A549 (cell line): ENCODE results near the gene DRAXIN. TPM values are rescaled to one million over a fixed set of nuclear protein-coding genes. Genes with fewer than 3 reads are reported as not detected.

ENCODE experiments used
- ATAC-seq, 2 experiments: fragments of 200-7000 bp in 1 of 2; fragments of >200 bp in 1 of 2; cut with Nextera tagmentation in 1 of 2; cut with Tn5 transposase in 1 of 2; 3 replicates each; pipeline versions ENCODE4 v1.8.0 to v1.9.1; 2018 to 2020; ENCODE audit warnings: mild to moderate bottlenecking in 1 of 2, moderate library complexity in 1 of 2
- CTCF ChIA-PET: fragments of 300-600 bp; sonication (Branson Sonifier 250); formaldehyde crosslinking; extraction: SDS; loops from one replicate; lab custom pipeline; 2021; ENCODE audit warnings: antibody characterized with exemption, inconsistent platforms; lab: Yijun Ruan, JAX
- POLR2A ChIA-PET: fragments of 350-600 bp; formaldehyde crosslinking; extraction: SDS; loops from one replicate; lab custom pipeline; 2021; ENCODE audit warnings: antibody characterized with exemption, inconsistent platforms; lab: Yijun Ruan, JAX
- DNase-seq, 2 experiments: peaks; one replicate each; pipeline versions ENCODE4 v3.0.0 to v3.0.0-alpha.2; 2011 to 2016; ENCODE audit warnings: low read depth in 1 of 2, low spot score in 1 of 2
- FAIRE-seq: peaks from 2 replicates; lab custom pipeline; 2011; peaks lifted over from hg19 to GRCh38; lab: Jason Lieb, UNC
- H3K27ac ChIP-seq, 2 experiments: fragments of >200 bp; sonication (Bioruptor Twin); formaldehyde crosslinking; 3 replicates each; pipeline ENCODE4 v1.5.1; 2016 to 2017
- H3K4me1 ChIP-seq: fragments of >200 bp; sonication (Bioruptor Twin); formaldehyde crosslinking; 3 replicates; pipeline ENCODE4 v1.6.1; 2016
- H3K4me2 ChIP-seq: fragments of >200 bp; sonication (Bioruptor Twin); formaldehyde crosslinking; 3 replicates; pipeline ENCODE4 v1.6.1; 2016
- H3K4me3 ChIP-seq: fragments of >200 bp; sonication (Bioruptor Twin); formaldehyde crosslinking; 3 replicates; pipeline ENCODE4 v1.5.1; 2016
- H3K9me3 ChIP-seq: fragments of >200 bp; sonication (Bioruptor Twin); formaldehyde crosslinking; 3 replicates; pipeline ENCODE4 v1.6.1; 2016
- BCL3 ChIP-seq: fragments of >200 bp; sonication (Bioruptor Twin); formaldehyde crosslinking; IDR thresholded peaks from 3 replicates; pipeline ENCODE4 v1.6.1; 2016
- BHLHE40 ChIP-seq: IDR thresholded peaks from 2 replicates; pipeline ENCODE4 v1.6.1; 2012; ENCODE audit warnings: low read depth, low read length, inconsistent platforms
- CBX2 ChIP-seq: fragments of 200-600 bp; sonication (generic); IDR thresholded peaks from 2 replicates; pipeline ENCODE4 v1.6.1; 2016; ENCODE audit warnings: low read depth, mild to moderate bottlenecking, borderline replicate concordance
- CTCF ChIP-seq: fragments of >200 bp; sonication (Bioruptor Twin); formaldehyde crosslinking; IDR thresholded peaks from 3 replicates; pipeline ENCODE4 v1.5.1; 2016
- EHMT2 ChIP-seq: fragments of 200-600 bp; sonication (generic); IDR thresholded peaks from 2 replicates; pipeline ENCODE4 v1.6.1; 2016; ENCODE audit warnings: antibody characterized with exemption, low read depth, mild to moderate bottlenecking, moderate library complexity
- ESRRA ChIP-seq: fragments of 150-350 bp; IDR thresholded peaks from 2 replicates; pipeline ENCODE4 v1.6.1; 2014; ENCODE audit warnings: mild to moderate bottlenecking, low read length, borderline replicate concordance
- FOSB ChIP-seq: fragments of 250-450 bp; sonication (Bioruptor Pico); IDR thresholded peaks from 2 replicates; pipeline ENCODE4 v1.5.0; 2020; ENCODE audit warnings: mild to moderate bottlenecking, moderate library complexity
- FOSL2 ChIP-seq, 2 experiments: fragments of 450-650 bp in 1 of 2; fragments of >200 bp in 1 of 2; sonication (Bioruptor Twin) in 1 of 2; formaldehyde crosslinking; IDR thresholded peaks; 2 replicates each; pipeline versions ENCODE4 v1.5.0 to v1.6.1; 2016 to 2020; ENCODE audit warnings: mild to moderate bottlenecking in 1 of 2, moderate library complexity in 1 of 2
- GATA3 ChIP-seq: IDR thresholded peaks from 2 replicates; pipeline ENCODE4 v1.6.1; 2012; ENCODE audit warnings: borderline replicate concordance
- HES2 ChIP-seq: fragments of >200 bp; sonication (Bioruptor Twin); formaldehyde crosslinking; IDR thresholded peaks from 2 replicates; pipeline ENCODE4 v1.6.1; 2016
- HEYL ChIP-seq: fragments of 250-450 bp; sonication (Bioruptor Pico); IDR thresholded peaks from 2 replicates; pipeline ENCODE4 v1.8.0; 2021; ENCODE audit warnings: mild to moderate bottlenecking, moderate library complexity
- HOXB13 ChIP-seq: fragments of 250-450 bp; sonication (Bioruptor Pico); IDR thresholded peaks from 2 replicates; pipeline ENCODE4 v1.5.0; 2020; ENCODE audit warnings: low read depth, mild to moderate bottlenecking, moderate library complexity
- HOXB5 ChIP-seq: fragments of 250-450 bp; sonication (Bioruptor Pico); IDR thresholded peaks from 2 replicates; pipeline ENCODE4 v1.5.0; 2020; ENCODE audit warnings: mild to moderate bottlenecking, moderate library complexity
- JUN ChIP-seq, 2 experiments: fragments of >200 bp; sonication (Bioruptor Twin); formaldehyde crosslinking; IDR thresholded peaks; 2 replicates in 1 of 2; 3 replicates in 1 of 2; pipeline ENCODE4 v1.6.1; 2016 to 2017
- MAZ ChIP-seq: fragments of 150-350 bp; IDR thresholded peaks from 2 replicates; pipeline ENCODE4 v1.6.1; 2014; ENCODE audit warnings: antibody characterized with exemption, low read depth, low read length, borderline replicate concordance
- MYC ChIP-seq: IDR thresholded peaks from 2 replicates; pipeline ENCODE4 v1.6.1; 2012; ENCODE audit warnings: mild to moderate bottlenecking, inconsistent platforms, low read length, improper control_type of control experiment, borderline replicate concordance
- NR3C1 ChIP-seq: fragments of >200 bp; sonication (Bioruptor Twin); formaldehyde crosslinking; IDR thresholded peaks from 3 replicates; pipeline ENCODE4 v1.6.1; 2017
- PHF8 ChIP-seq: fragments of 200-600 bp; sonication (generic); IDR thresholded peaks from 2 replicates; pipeline ENCODE4 v1.6.1; 2016; ENCODE audit warnings: low read depth, mild to moderate bottlenecking, antibody characterized with exemption, moderate library complexity, borderline replicate concordance
- RAD21 ChIP-seq, 2 experiments: fragments of >200 bp in 1 of 2; sonication (Bioruptor Twin) in 1 of 2; formaldehyde crosslinking in 1 of 2; IDR thresholded peaks in 1 of 2; conservative IDR thresholded peaks in 1 of 2; 2 replicates in 1 of 2; 3 replicates in 1 of 2; pipeline ENCODE4 v1.6.1; 2012 to 2018; ENCODE audit warnings: inconsistent platforms in 1 of 2
- RARB ChIP-seq: fragments of 250-450 bp; sonication (Bioruptor Pico); IDR thresholded peaks from 2 replicates; pipeline ENCODE4 v1.8.0; 2021; ENCODE audit warnings: mild to moderate bottlenecking, moderate library complexity
- RCOR1 ChIP-seq: fragments of 150-350 bp; IDR thresholded peaks from 2 replicates; pipeline ENCODE4 v1.6.1; 2014; ENCODE audit warnings: antibody characterized with exemption, low read length, low read depth
- RFX5 ChIP-seq: fragments of 450-650 bp; IDR thresholded peaks from 2 replicates; pipeline ENCODE4 v1.7.1; 2014; ENCODE audit warnings: antibody characterized with exemption, mild to moderate bottlenecking, moderate library complexity
- SMC3 ChIP-seq: fragments of >200 bp; sonication (Bioruptor Twin); formaldehyde crosslinking; IDR thresholded peaks from 3 replicates; pipeline ENCODE4 v1.6.1; 2018; ENCODE audit warnings: inconsistent platforms
- TFCP2L1 ChIP-seq: fragments of 250-450 bp; sonication (Bioruptor Pico); IDR thresholded peaks from 2 replicates; pipeline ENCODE4 v1.5.0; 2021; ENCODE audit warnings: mild to moderate bottlenecking
- TP53 ChIP-seq: fragments of 250-450 bp; sonication (Bioruptor Pico); IDR thresholded peaks from 2 replicates; pipeline ENCODE4 v1.5.0; 2021; ENCODE audit warnings: mild to moderate bottlenecking, moderate library complexity
- WGBS: methylation state at CpG from one replicate; pipeline ENCODE4 v1.1.6; 2017; ENCODE audit errors: missing lambda C conversion rate; 5-methylcytosine and 5-hydroxymethylcytosine counted together
- polyA plus RNA-seq, 4 experiments: library from polyadenylated mRNA; depleted of rRNA in 3 of 4; stranded (reverse); fragments of >200 nt; fragmentation: RNase III in 1 of 4; extraction: RNeasy Plus Mini Kit Qiagen cat#74134 plus additional on column Dnase treatment in 1 of 4; gene quantifications; 2 replicates in 3 of 4; 3 replicates in 1 of 4; pipeline ENCODE4 v1.2.3, GENCODE V29; 2011 to 2017
- TF ChIP-seq, protein P1 (sequence below): fragments of 150-350 bp; IDR thresholded peaks from 2 replicates; pipeline ENCODE4 v1.6.1; 2014; ENCODE audit warnings: low read depth, mild to moderate bottlenecking, low read length

Gene DRAXIN
- polyA plus RNA-seq, 2 of the 4 experiments (the other 2 are of a cell fraction): 0.03 TPM; not detected in 1

DNA sequence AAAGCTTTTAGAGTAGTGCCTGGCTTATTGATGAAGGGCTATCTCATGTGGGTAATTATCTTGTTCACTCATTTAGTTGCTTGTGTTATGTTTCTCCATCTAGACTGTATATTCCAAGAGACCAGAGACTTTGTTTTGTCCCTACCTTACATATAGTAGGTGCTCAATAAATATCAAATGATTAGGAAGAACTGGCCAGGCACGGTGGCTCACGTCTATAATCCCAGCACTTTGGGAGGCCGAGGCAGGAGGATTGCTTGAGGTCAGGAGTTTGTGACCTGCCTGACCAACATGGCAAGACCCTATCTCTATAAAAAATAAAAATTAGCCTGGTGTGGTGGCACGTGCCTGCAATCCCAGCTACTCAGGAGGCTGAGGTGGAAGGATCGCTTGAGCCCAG, 46.2 kb upstream of the DRAXIN start:
- POLR2A ChIA-PET: no interaction called here
- CTCF ChIA-PET: interaction anchor here (0.6 to 11.1 kb wide), 30 partner anchors 8 to 613 kb away, joined by 3 to 124 read pairs (median 4); partner anchors contain the start of genes DISP3, FBXO2, FBXO6 and MTOR
- FAIRE-seq: no peak

GRCh38 chr1:11645670-11646265, 45.7 kb upstream of the DRAXIN start:
- peak; percentile 58 to 74 for DNase-seq
- no peak for FAIRE-seq

More for the DNA sequence above, 46.2 kb upstream of the DRAXIN start:
- ATAC-seq (no peak), DNase-seq (no peak)
- Histone ChIP-seq H3K4me3 (no peak overlapping the region), H3K9me3 (no peaks in the 10 kb centered on the region), H3K4me2 (no peak overlapping the region), H3K4me1 (peaks cover 5% of the 10 kb centered on the region), H3K27ac (no peak overlapping the region)
- TF ChIP-seq RARB (CRISPR knock-in tag) (no peak), RFX5 (no peak), BHLHE40 (no peak), CBX2 (no peak), MYC (no peak), HEYL (CRISPR knock-in tag) (no peak), FOSB (CRISPR knock-in tag) (no peak), HES2 (no peak), GATA3 (no peak), HOXB13 (CRISPR knock-in tag) (no peak), RCOR1 (no peak)
- WGBS: 79% methylated on average over 5 of the region's 5 CpGs

GRCh38 chr1:11646317-11646716, 45.2 kb upstream of the DRAXIN start:
- H3K4me3 ChIP-seq: no peak overlapping the region
- peaks cover 5% of the 10 kb centered on the region for H3K4me1 ChIP-seq
- DNase-seq (no peak), ATAC-seq (no peak), FAIRE-seq (no peak)
- WGBS: 77% methylated on average over 9 of the region's 9 CpGs
- H3K27ac ChIP-seq: no peak overlapping the region
- TF ChIP-seq HOXB5 (no peak), ESRRA (no peak), TP53 (CRISPR knock-in tag) (no peak), PHF8 (no peak), RFX5 (no peak), RAD21 (conservative IDR thresholded peaks at IDR 0.05 in 1 of 2, IDR thresholded peaks at IDR 0.05 in 1 of 2) (no peak), FOSL2 (IDR thresholded peaks at IDR 0.05) (no peak), FOSL2 (CRISPR knock-in tag; IDR thresholded peaks at IDR 0.05) (no peak), NR3C1 (no peak), BCL3 (no peak), EHMT2 (no peak), CBX2 (no peak), TFCP2L1 (CRISPR knock-in tag) (no peak)
- TF ChIP-seq, protein P1, sequence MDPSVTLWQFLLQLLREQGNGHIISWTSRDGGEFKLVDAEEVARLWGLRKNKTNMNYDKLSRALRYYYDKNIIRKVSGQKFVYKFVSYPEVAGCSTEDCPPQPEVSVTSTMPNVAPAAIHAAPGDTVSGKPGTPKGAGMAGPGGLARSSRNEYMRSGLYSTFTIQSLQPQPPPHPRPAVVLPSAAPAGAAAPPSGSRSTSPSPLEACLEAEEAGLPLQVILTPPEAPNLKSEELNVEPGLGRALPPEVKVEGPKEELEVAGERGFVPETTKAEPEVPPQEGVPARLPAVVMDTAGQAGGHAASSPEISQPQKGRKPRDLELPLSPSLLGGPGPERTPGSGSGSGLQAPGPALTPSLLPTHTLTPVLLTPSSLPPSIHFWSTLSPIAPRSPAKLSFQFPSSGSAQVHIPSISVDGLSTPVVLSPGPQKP: no peak
- no peak overlapping the region for H3K4me2 ChIP-seq
- ChIA-PET CTCF (interaction anchor here (0.5 to 11.1 kb wide), 29 partner anchors 9 to 614 kb away, joined by 3 to 124 read pairs (median 4); partner anchors contain the start of gene MTOR), POLR2A (no interaction called here)
- no peaks in the 10 kb centered on the region for H3K9me3 ChIP-seq

More at GRCh38 chr1:11645670-11646265, 45.7 kb upstream of the DRAXIN start:
- Histone ChIP-seq H3K27ac (no peak overlapping the region), H3K4me1 (peaks cover 5% of the 10 kb centered on the region), H3K4me2 (no peak overlapping the region), H3K4me3 (no peak overlapping the region), H3K9me3 (no peaks in the 10 kb centered on the region)
- ChIA-PET CTCF (interaction anchor here (0.5 to 11.1 kb wide), 36 partner anchors 8 to 614 kb away, joined by 3 to 124 read pairs (median 3); partner anchors contain the start of genes FBXO2 and MTOR), POLR2A (no interaction called here)
- ATAC-seq: peak; percentile 64 to 79; a peak in 5 of 6 replicates
- WGBS: 16% methylated on average over 8 of the region's 8 CpGs
- TF ChIP-seq CTCF: peak; percentile 73
- no peak for TF ChIP-seq FOSL2 (IDR thresholded peaks at IDR 0.05)
- TF ChIP-seq FOSL2 (CRISPR knock-in tag; IDR thresholded peaks at IDR 0.05): no peak
- TF ChIP-seq MAZ: no peak
- no peak for TF ChIP-seq JUN (IDR thresholded peaks at IDR 0.05)
- TF ChIP-seq SMC3: peak; percentile 52
- TF ChIP-seq RAD21 (conservative IDR thresholded peaks at IDR 0.05 in 1 of 2, IDR thresholded peaks at IDR 0.05 in 1 of 2): peak; percentile 64 to 72
- TF ChIP-seq RFX5: no peak
- TF ChIP-seq, all 56 proteins: peak for 3
